WI38 (cell line): ENCODE measurements around the gene ZNF408.

ENCODE experiments used
- H3K4me3 ChIP-seq: 2 replicates; pipeline ENCODE4 v1.5.1; 2011; ENCODE audit warnings: low read depth, mild to moderate bottlenecking, control low read depth, low read length
- CTCF ChIP-seq: IDR thresholded peaks from 2 replicates; pipeline ENCODE4 v1.5.1; 2012; ENCODE audit warnings: low read depth, mild to moderate bottlenecking, control low read depth, low read length

ZNF408 gene

GRCh38 chr11:46676436-46677158 lies 24.2 kb upstream of the ZNF408 start:
- no peak overlapping the region for H3K4me3 ChIP-seq
- TF ChIP-seq CTCF: no peak

- no peak overlapping the region for H3K4me3 ChIP-seq
- no peak for TF ChIP-seq CTCF
Observed at GRCh38 chr11:46677169-46677568, 23.7 kb upstream of the ZNF408 start.

- TF ChIP-seq CTCF: no peak
- no peak overlapping the region for H3K4me3 ChIP-seq
Observed at GRCh38 chr11:46677991-46678740, 22.7 kb upstream of the ZNF408 start.

GRCh38 chr11:46678741-46679130 lies 22.1 kb upstream of the ZNF408 start:
- H3K4me3 ChIP-seq: no peak overlapping the region
- TF ChIP-seq CTCF: no peak

GRCh38 chr11:46679241-46680163 lies 21.3 kb upstream of the ZNF408 start:
- no peak for TF ChIP-seq CTCF

GRCh38 chr11:46680164-46680760 lies 20.6 kb upstream of the ZNF408 start:
- H3K4me3 ChIP-seq: no peak overlapping the region
- no peak for TF ChIP-seq CTCF

More at GRCh38 chr11:46679241-46680163, 21.3 kb upstream of the ZNF408 start:
- no peak overlapping the region for H3K4me3 ChIP-seq
